Cardiac muscle cell (in vitro differentiated cells and primary cell): ENCODE measurements around the gene STK17B. TPM values are rescaled to one million over a fixed set of nuclear protein-coding genes. Genes with fewer than 3 reads are reported as not detected.
A peak's percentile ranks its signal among the peaks of the same experiment; 100 is the strongest.

Experiments
- DNase-seq, 2 donors: peaks; one replicate each; pipeline versions ENCODE4 v3.0.0 to v3.0.0-alpha.2; 2010 to 2017; ENCODE audit warnings: low read depth in 1 of 2, low spot score in 1 of 2
- H3K27ac ChIP-seq: fragments of 200-600 bp; sonication (generic); 2 replicates; pipeline ENCODE4 v1.5.1; 2016
- H3K27me3 ChIP-seq: fragments of 200-600 bp; sonication (generic); 2 replicates; pipeline ENCODE4 v1.6.0; 2016; ENCODE audit warnings: control low read depth
- H3K36me3 ChIP-seq: fragments of 200-600 bp; sonication (generic); 2 replicates; pipeline ENCODE4 v1.5.1; 2016; ENCODE audit warnings: control low read depth
- H3K4me1 ChIP-seq: fragments of 200-600 bp; sonication (generic); 2 replicates; pipeline ENCODE4 v1.8.1; 2017; ENCODE audit warnings: low read depth, mild to moderate bottlenecking, mixed run types
- H3K4me3 ChIP-seq: fragments of 200-600 bp; sonication (generic); 2 replicates; pipeline ENCODE4 v1.5.1; 2016; ENCODE audit warnings: mild to moderate bottlenecking
- H3K9me3 ChIP-seq: fragments of 200-600 bp; sonication (generic); 2 replicates; pipeline ENCODE4 v1.5.1; 2017; ENCODE audit warnings: low read depth, mild to moderate bottlenecking, control low read depth
- CTCF ChIP-seq: IDR thresholded peaks from 2 replicates; pipeline ENCODE4 v1.5.1; 2012; ENCODE audit warnings: low read depth, mild to moderate bottlenecking, low read length
- polyA plus RNA-seq: library from polyadenylated mRNA; unstranded; fragments of >200 nt; fragmentation: Nextera tagmentation; extraction: Ambion mirVana; gene quantifications from 2 replicates; pipeline ENCODE4 v1.2.1, GENCODE V29; 2016
- total RNA-seq: library from RNA; depleted of rRNA; stranded (reverse); fragments of >200 nt; gene quantifications from 2 replicates; pipeline ENCODE4 v1.2.3, GENCODE V29; 2016

STK17B gene
- total and polyA plus RNA-seq, 2 experiments from 2014 or later = 2.6 to 12.9 TPM

DNA sequence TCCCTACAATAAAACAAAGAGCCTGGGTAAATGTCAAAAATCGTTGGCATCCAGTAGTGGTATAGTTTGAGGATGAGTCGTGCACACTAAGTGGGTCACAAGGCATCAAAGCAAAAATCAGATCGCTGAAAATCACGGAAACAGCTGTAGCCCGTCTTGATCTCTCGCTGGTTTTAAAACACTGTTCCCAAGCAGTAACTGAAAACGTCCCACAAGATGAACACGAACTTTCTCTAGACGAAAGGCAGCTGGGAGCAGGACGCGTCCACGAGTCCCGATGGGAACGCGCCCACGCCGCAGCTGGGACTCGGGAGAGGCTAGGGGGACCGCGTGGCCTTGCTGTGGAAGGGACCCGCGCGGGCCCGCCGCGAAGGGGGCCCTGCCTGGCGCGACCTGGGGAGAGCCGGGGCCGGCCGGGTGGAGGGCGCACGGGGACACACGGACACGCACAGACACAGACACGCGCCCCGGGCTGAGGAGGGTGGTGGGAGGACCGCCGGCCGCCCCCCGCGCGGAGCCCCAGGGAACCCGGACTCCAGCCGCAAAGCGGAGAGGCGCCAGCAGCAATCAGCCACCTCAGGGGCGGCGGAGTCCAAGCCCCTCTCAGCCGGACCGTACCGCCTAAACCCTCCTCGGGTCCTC lies 651 bp downstream of the STK17B start:
- peaks cover 9% of the 10 kb centered on the region for H3K4me1 ChIP-seq
- no peaks in the 10 kb centered on the region for H3K9me3 ChIP-seq
- H3K4me3 ChIP-seq = peak overlapping the region; percentile 84
- TF ChIP-seq CTCF = no peak
- H3K27me3 ChIP-seq = peaks cover 6% of the 10 kb centered on the region
- no peaks in the 10 kb centered on the region for H3K36me3 ChIP-seq
- DNase-seq = peak; percentile 28 to 51
- peak overlapping the region; percentile 87 for H3K27ac ChIP-seq

DNA sequence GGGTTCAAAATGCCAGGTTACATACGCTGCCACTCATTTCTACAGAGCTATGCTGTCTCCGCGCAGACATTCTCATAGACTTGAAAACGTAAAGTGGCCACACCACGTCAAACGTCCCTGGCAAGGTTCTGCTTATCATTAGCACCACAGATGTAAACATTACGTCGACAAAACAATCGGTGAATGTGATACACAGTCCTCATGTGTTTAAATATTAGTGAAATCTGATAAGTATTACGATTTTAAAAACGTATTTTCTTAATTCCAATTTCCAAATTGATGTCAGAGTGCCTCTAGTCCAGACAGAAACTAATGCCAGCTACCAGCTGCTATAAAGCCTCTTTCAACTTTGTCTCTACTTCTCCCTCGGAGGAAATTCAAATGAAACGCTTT lies 1.2 kb downstream of the STK17B start:
- Histone ChIP-seq H3K36me3 (no peaks in the 10 kb centered on the region), H3K9me3 (no peaks in the 10 kb centered on the region), H3K27me3 (peaks cover 6% of the 10 kb centered on the region), H3K27ac (peak overlapping the region; percentile 87), H3K4me1 (peaks cover 9% of the 10 kb centered on the region), H3K4me3 (peak overlapping the region; percentile 84)
- TF ChIP-seq CTCF = no peak
- DNase-seq = peak; percentile 31 to 54

GRCh38 chr2:196169516-196169915 lies 1.9 kb downstream of the STK17B start:
- Histone ChIP-seq H3K4me3 (peak overlapping the region; percentile 84), H3K9me3 (no peaks in the 10 kb centered on the region), H3K4me1 (peaks cover 9% of the 10 kb centered on the region), H3K27me3 (peaks cover 6% of the 10 kb centered on the region), H3K27ac (no peak overlapping the region), H3K36me3 (no peaks in the 10 kb centered on the region)
- no peak for TF ChIP-seq CTCF
- DNase-seq = no peak

DNA sequence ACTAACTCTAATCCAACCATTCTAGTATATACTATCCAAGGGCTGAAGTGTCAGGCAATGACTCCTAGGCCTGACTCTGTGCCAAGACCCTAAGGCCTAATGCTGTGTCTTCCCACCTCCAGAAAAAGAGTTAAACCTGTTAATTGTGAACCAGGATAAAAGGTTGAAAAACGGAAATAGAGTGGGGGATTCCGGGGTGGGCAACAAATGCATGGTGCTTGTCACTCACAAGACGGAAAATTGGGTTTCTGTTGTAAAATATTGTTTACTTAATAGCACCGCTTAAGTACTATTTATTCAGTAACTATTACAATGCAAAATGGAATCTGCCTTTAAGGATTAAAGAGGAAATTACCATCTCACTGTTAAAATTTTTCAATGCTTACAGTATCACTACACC lies 3.2 kb downstream of the STK17B start:
- no peak for TF ChIP-seq CTCF
- Histone ChIP-seq H3K36me3 (no peaks in the 10 kb centered on the region), H3K27ac (no peak overlapping the region), H3K4me1 (peaks cover 9% of the 10 kb centered on the region), H3K9me3 (no peaks in the 10 kb centered on the region), H3K27me3 (peaks cover 6% of the 10 kb centered on the region), H3K4me3 (no peak overlapping the region)
- DNase-seq = no peak

DNA sequence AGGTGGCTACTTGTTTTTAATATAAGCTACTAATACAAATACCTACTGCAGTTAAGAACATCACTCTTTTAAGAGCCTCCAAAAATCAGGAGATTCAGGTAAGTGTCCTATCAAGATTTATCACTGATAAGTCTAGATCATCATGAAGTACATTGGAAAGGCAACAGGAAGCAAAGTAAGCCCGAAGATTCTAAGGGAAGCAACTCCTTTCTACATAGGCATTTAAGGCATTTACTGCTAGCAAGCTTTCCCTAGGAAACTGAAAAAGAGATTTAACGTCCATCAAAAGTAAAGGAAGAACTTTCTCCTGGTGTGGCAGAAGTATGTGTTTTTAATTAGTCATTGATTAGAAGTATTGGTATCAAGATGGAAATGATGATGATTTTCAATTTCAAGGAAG lies 3.7 kb downstream of the STK17B start:
- Histone ChIP-seq H3K27me3 (peaks cover 6% of the 10 kb centered on the region), H3K4me3 (no peak overlapping the region), H3K9me3 (no peaks in the 10 kb centered on the region), H3K27ac (no peak overlapping the region), H3K36me3 (no peaks in the 10 kb centered on the region), H3K4me1 (peaks cover 9% of the 10 kb centered on the region)
- TF ChIP-seq CTCF = no peak
- no peak for DNase-seq

DNA sequence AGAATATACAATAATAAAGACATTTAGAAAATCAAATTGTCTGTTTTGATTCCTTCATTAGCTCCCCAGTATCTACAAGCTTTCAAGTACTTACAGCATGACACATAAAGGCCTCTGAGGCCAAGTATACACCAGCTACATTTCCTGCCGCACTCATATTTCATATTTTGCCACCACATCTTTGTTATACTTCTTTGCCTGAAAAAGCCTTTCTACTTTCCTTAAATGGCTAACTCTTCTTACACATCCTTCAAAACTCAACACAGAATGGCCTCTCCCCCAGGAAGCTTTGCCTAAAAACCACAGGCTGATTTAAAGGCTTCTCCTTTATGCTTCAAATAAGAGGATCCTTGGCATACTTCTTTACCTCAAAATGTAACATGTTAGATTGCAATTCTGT lies 4.5 kb downstream of the STK17B start:
- H3K9me3 ChIP-seq = no peaks in the 10 kb centered on the region
- H3K36me3 ChIP-seq = no peaks in the 10 kb centered on the region
- peaks cover under 1% of the 10 kb centered on the region for H3K27me3 ChIP-seq
- H3K4me1 ChIP-seq = peaks cover 9% of the 10 kb centered on the region
- H3K27ac ChIP-seq = no peak overlapping the region
- no peak overlapping the region for H3K4me3 ChIP-seq
- peak in 1 of 2 donors; percentile 69 for DNase-seq
- TF ChIP-seq CTCF = no peak
